ENCODE results near the gene NPR3. TPM values are rescaled to one million over a fixed set of nuclear protein-coding genes. Genes with fewer than 3 reads are reported as not detected.

Gene NPR3
- total and polyA plus RNA-seq, 7 donors = 0.23 to 17.6 (median 5.0) TPM

GRCh38 chr5:32785611-32786254 is 74.6 kb downstream of the NPR3 start:
- no peak overlapping the region for H3K27ac ChIP-seq
- TF ChIP-seq POLR2A (IDR thresholded peaks at IDR 0.05) (no peak), POLR2AphosphoS5 (IDR thresholded peaks at IDR 0.05) (no peak), CTCF (IDR thresholded peaks at IDR 0.05) (no peak), EP300 (IDR thresholded peaks at IDR 0.05) (no peak)
- H3K4me1 ChIP-seq = peaks cover 0 to 10% (median 6%) of the 10 kb centered on the region in 4 donors
- intact Hi-C loops (cut with DNase I) = no loop called here
- no peaks in the 10 kb centered on the region for H3K27me3 ChIP-seq
- no peak overlapping the region for H3K4me3 ChIP-seq
- 53 to 68% methylated on average over 3 of the region's 3 CpGs for WGBS, 2 donors
- no peaks in the 10 kb centered on the region for H3K9me3 ChIP-seq
- peaks cover 0 to 15% (median 0%) of the 10 kb centered on the region in 4 donors for H3K36me3 ChIP-seq
- DNase-seq = no peak

GRCh38 chr5:32786311-32786710 is 75.2 kb downstream of the NPR3 start:
- intact Hi-C loops (cut with DNase I) = no loop called here
- DNase-seq = no peak
- Histone ChIP-seq H3K4me1 (peaks cover 0 to 13% (median 9%) of the 10 kb centered on the region in 4 donors), H3K9me3 (no peaks in the 10 kb centered on the region), H3K36me3 (peaks cover 0 to 15% (median 0%) of the 10 kb centered on the region in 4 donors), H3K27me3 (no peaks in the 10 kb centered on the region), H3K4me3 (no peak overlapping the region), H3K27ac (no peak overlapping the region)
- WGBS, 2 donors = 80 to 85% methylated on average over 4 of the region's 4 CpGs
- no peak for TF ChIP-seq EP300 (IDR thresholded peaks at IDR 0.05)
- TF ChIP-seq CTCF (IDR thresholded peaks at IDR 0.05) = no peak
- TF ChIP-seq POLR2AphosphoS5 (IDR thresholded peaks at IDR 0.05) = no peak
- TF ChIP-seq POLR2A (IDR thresholded peaks at IDR 0.05) = no peak

GRCh38 chr5:32790411-32790951 is 79.4 kb downstream of the NPR3 start:
- H3K27ac ChIP-seq = no peak overlapping the region
- H3K36me3 ChIP-seq = peaks cover 0 to 11% (median 0%) of the 10 kb centered on the region in 4 donors
- H3K9me3 ChIP-seq = no peaks in the 10 kb centered on the region
- TF ChIP-seq CTCF (IDR thresholded peaks at IDR 0.05) (no peak), POLR2AphosphoS5 (IDR thresholded peaks at IDR 0.05) (no peak)
- no peak for DNase-seq
- H3K4me3 ChIP-seq = no peak overlapping the region
- intact Hi-C loops (cut with DNase I) = no loop called here
- peaks cover 0 to 14% (median 9%) of the 10 kb centered on the region in 4 donors for H3K4me1 ChIP-seq
- H3K27me3 ChIP-seq = no peaks in the 10 kb centered on the region
- 72 to 78% methylated on average over 2 of the region's 2 CpGs for WGBS, 2 donors

GRCh38 chr5:32791536-32792243 is 80.6 kb downstream of the NPR3 start:
- intact Hi-C loops (cut with DNase I) = no loop called here
- WGBS, 2 donors = 82% methylated on average over 9 of the region's 9 CpGs
- Histone ChIP-seq H3K4me1 (peaks cover 0 to 14% (median 9%) of the 10 kb centered on the region in 4 donors), H3K27me3 (no peaks in the 10 kb centered on the region), H3K27ac (no peak overlapping the region), H3K36me3 (no peaks in the 10 kb centered on the region), H3K4me3 (no peak overlapping the region), H3K9me3 (no peaks in the 10 kb centered on the region)
- TF ChIP-seq POLR2AphosphoS5 (IDR thresholded peaks at IDR 0.05) (no peak), POLR2A (IDR thresholded peaks at IDR 0.05) (no peak), EP300 (IDR thresholded peaks at IDR 0.05) (no peak), CTCF (IDR thresholded peaks at IDR 0.05) (no peak)
- DNase-seq = no peak

Measured in sigmoid colon (tissue), 7 donors.